Iris pigment epithelial cell (primary cell): Measurements from ENCODE around the gene NSG1.

Source experiments
- DNase-seq: peaks from one replicate; pipeline ENCODE4 v3.0.0-alpha.2; 2011; ENCODE audit warnings: low read depth

Gene NSG1

DNA sequence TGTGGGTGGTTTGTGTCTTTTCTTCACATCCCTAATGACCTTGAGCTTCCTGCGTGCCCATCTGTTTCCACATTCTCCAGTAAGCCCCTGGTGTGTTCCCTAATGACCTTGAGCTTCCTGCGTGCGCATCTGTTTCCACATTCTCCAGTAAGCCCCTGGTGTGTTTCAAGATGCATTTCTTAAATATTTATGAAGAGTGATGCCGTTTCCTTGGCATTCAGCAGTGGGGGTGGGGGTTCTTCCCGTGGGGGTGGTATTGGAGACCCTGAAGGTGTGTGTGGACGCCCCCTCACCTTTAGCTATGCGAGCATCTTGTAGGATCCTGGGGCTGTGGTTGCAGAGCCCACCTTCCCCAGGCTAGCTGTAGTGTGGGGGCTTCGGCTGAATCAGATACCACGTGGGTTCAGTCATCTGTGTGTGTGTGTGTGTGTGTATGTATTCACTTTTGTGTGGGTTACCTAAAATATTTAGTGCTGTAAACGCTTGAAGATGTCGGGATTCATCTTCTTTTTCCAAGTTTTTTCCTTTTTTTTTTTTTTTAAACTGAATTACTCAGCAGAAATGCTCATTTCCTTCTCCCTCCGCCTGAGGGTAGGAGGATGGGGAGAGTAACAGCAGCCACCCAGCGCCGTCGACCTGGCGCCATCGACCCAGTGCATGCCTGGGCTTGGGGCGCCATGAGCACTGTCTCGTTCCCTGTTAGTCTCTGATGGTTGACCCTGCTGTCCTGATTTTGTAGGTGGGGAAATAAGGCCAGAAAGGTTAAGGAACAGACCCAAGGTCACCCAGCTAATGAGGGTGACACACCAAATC, 9.9 kb downstream of the NSG1 start:
- DNase-seq = peak; percentile 53

DNA sequence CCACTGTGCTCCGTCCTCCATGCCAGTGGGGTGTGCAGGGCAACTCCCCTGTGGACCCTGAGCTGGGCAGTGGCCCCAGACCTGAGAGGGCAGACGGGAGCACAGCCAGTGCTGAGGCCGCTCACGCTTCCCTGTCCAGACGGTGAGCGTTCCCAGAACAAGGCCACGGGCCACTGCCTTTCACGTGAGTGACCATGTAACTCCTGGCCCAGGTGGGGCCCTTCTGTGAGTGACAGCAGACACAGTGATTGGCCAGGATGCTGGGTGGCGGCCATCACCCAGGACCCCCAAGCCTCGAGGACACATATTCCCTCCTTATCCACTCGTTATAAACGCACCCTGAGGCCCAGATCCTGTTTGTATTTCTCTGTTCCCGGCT, 10.5 kb downstream of the NSG1 start:
- DNase-seq = no peak

DNA sequence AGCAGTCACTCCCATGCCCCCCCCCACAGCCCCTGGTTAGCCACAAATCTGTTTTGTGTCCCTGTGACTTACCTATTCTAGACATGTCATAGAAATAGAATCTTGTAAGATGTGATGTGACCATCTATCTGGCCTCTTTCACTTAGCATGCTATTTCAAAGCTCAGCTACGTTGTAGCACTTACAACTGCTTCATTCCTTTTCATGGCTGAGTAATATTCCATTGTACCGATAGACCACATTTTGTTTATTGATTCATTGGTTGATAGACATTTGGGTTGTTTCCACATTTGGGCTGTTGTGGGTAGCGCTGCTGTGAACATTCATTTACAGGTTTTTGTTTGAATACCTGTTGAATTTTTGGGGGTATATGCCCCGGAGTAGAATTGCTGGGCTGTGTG, 11.5 kb downstream of the NSG1 start:
- DNase-seq = no peak

- no peak for DNase-seq
These were observed 14.1 kb downstream of the NSG1 start for GRCh38 chr4:4401036-4401435.

GRCh38 chr4:4402966-4403365, 16.1 kb downstream of the NSG1 start:
- no peak for DNase-seq

GRCh38 chr4:4405358-4405962, 18.6 kb downstream of the NSG1 start:
- no peak for DNase-seq

GRCh38 chr4:4406455-4407298, 19.8 kb downstream of the NSG1 start:
- no peak for DNase-seq

DNA sequence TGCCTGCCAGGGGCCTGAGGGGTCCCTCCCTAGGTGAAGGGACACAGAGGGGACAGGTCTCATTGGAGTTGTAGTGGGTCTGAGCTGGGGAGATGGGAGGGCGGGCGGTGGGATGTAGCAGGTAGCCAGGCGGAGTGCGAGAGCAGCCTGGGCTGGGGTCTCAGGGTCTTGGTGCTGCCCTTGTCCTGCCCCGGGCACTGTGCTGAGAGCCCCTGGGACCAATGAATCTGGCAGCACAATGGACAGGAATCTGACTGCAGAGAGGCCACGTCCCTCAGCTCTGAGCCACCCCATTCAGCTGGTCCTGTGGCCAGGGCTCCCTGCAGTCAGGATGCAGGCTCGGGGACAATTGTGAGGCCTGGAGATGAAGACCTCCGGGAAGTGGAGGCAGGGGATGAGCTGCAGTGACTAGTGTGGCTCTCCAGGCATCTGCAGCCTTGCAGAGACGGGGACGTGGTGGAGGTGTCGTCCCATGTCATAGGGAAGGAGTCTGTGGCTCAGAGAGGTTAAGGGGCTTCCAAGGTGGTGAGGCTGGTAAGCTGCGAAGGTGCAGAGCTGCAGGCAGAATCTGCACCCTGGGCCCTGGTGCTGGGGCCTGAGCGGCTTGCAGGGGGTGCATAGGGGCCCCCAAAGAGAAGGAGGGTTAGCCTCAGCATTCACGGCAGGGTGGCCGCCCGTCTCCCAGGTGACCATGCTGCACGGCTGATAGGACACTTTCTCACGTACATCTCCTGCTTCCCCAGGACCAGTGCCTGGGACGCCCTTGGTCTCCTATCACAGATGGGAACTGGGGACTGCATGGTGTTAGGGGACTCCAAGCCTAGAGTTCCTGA, 20.6 kb downstream of the NSG1 start:
- no peak for DNase-seq

DNA sequence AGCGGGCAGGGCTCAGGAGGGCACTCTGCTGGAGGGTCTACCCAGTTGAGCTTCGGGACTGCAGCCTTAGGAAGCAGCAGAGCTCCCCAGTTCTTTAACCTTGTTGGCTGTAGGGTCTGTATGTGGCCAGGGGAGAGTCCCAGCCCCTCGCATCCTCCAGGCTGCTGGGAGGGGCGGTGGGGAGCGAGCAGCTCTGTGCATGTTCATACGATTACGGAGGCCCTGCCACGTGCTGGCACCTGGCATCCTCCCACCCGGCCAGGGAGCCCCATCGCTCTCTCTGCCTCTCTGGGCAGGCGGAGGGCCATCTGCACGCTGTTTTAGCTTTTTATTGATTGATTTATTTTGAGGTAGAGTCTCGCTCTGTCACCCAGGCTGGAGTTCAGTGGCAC, 21.2 kb downstream of the NSG1 start:
- no peak for DNase-seq

- DNase-seq = no peak
These were observed 21.9 kb downstream of the NSG1 start for GRCh38 chr4:4408576-4409335.

- DNase-seq = no peak
These were observed 22.7 kb downstream of the NSG1 start for GRCh38 chr4:4409416-4410115.

DNA sequence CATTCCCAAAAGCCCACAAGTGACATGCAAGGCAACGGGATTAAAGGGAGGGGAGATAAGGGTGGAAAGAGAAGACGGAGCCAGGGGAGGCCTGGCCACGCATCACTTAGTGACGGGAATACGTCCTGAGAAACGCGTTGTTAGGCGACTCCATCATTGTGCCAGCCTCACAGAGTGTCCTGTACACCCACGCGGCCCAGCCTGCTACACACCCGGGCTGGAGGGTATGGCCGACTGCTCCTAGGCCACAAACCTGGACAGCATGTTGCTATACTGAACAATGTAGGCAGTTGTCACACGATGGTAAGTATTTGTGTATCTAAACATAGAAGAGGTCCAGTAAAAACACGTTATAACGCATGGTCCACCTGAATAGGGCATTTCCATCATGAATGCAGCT, 23.4 kb downstream of the NSG1 start:
- DNase-seq = no peak

DNA sequence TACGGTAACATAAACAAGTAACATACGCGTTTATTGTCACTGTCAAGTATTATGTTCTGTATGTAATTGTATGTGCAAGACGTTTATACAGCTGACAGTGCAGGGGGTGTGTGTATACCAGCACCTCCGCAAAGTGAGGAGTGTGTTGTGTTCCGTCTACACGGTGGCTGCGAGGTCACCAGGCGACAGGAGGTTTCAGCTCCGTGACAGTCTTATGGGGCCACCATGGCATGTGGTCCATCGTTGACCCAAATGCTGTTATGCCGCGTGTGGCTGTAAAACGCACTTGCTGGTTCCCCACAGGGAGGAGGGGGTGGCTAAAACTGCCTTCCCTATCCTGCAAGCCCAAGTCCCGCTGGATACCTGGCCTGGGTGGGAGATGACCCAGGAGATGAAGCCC, 25.0 kb downstream of the NSG1 start:
- DNase-seq = no peak

GRCh38 chr4:4412641-4413372, 25.9 kb downstream of the NSG1 start:
- DNase-seq = no peak

DNA sequence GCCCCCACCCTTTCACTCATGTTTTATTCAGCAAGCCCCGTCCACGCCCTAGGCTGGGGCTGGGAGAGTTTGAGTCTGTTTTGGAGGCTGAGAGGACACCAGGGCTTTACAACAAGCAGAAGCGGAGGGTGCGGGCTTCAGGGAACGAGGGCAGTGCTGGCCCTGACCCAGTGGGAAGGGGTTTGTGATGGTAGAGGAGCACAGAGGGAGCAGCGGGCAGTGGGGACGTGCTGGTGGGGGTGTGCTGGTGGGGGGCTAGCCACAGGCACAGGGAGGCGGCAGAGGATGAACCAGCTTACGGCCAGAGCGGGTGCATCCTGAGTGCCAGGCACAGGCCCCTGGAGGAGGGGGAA, 26.4 kb downstream of the NSG1 start:
- DNase-seq = no peak

DNA sequence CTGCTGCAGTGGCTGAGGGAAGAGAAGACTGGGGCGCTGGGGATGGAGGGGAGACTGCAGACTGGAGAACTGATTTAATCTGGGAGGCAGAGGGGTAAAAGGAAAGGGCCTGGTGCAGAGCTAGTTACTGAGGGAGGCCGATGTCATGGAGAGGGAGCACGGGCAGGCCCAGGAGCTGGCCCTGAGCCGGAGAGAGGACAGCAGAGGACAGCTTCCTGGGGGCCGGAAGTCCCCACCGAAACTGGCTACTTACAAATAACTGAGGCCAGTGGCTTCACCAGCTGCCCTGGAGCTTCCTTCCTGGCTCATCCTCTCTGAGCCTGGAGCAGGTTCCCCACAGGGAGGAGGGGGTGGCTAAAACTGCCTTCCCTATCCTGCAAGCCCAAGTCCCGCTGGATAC, 26.9 kb downstream of the NSG1 start:
- no peak for DNase-seq

DNA sequence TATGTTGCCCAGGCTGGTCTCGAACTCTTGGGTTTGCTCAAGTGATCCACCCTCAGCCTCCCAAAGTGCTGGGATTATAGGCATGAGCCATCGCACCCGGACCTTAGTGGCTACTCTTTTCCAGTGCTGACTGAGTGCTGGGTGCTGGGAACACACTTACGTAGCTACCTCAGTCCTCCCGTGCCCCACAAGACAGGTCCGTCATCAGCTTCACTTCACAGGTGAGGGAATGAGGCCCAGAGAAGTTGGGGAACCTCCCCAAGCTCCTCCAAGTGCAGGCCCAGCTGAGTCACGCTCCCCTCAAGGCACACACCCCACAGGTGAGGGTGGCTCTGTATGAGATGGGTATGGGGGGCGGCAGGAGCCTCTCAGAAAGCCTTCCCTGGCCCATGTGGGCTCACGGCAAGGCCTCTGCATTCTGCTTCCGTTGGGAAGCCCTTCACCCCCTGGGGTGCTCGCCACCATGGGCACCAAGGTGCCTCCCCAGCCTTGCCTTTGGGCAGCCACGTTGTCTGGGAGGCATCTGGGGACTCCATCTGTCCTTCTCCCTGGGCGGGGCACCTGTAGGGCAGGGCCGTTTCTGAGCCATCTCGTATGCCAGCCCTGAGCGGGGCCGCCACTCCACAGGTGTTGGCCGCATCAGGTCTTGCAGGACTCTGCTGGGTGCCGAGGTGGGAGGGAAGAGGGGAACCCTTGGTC, 28.4 kb downstream of the NSG1 start:
- DNase-seq = no peak

DNA sequence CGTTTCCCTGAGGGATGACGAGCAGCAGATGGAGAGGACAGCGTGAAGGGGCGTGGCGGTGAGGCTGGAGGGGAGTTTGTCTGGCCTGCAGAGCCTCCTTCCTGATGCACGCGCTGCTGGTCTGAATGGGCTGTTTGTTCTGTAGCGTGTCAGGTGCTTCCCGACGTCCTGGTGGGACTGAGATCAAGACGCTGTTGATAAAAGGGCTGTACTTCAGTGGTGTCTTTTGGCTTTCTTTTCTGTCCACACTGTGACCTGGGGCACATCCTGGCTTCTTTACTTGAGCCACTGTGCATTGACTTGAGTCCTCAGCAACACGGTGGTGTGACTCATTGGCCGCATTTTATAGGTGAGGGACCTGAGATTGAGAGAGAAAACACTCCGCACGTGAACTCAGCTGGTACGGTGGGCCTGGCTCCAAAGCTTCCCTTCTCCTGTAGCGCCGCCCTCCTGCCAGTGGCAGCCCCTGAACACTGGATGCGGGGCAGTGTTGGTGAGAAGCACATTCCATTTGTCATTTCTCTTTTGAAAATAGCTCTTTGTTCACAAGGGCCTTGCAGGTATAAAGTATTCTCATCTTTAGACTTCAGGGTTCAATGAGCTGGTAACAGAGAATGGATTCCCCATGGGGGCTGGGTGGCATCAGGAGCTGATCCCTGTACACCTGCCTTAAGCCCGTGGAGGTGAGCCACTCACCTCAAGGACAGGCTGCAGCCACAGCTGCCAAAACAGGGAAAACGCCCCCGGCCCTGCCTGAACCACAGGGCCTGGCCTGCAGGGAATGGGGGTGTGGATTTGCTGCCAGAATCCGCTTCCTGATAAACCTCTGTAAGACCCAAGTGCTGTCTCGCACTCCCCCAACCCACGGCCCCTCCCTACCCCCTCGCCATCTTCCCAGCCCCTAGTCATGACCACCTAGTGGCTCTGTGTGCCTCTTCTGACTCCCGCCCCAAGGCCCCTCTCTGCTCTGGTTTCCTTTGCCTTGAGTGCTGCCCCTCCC, 29.2 kb downstream of the NSG1 start:
- no peak for DNase-seq
